ENCODE results near the gene GADL1. TPM values are rescaled to one million over a fixed set of nuclear protein-coding genes. Genes with fewer than 3 reads are reported as not detected.

The GADL1 gene
- total and polyA plus RNA-seq, 2 experiments from 2014 or later = 0.13 TPM; not detected in 1

DNA sequence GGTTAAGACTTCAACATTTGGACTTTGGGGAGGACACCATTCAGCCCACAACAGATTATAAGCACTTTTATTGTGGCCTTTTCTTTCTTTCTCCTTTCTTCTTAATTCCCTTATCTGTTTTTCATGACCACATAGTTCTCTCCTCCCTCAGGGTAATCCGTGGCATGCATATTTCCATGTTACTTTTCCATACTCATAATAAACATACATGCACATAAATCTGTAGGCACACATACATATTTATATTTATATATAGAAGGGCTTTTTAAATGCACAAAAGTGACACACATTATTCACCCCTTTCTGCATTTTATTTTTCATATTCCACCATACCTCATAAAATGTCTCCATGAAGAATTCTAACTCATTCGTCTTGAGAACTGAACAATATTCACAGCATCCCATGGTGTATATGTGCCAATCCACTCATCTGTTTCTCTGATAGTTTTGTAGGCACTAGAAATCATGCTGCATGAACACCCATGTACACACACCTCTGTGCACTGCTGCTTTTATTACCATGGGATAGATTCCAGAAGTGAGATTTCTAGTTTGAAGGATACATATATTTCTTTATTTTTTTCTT, 38.1 kb upstream of the GADL1 start:
- H3K9me3 ChIP-seq (ENCODE audit: low read depth) = no peaks in the 10 kb centered on the region
- no peaks in the 10 kb centered on the region for H4K20me1 ChIP-seq (ENCODE audit: insufficient read depth, poor library complexity, severe bottlenecking)
- H3K27me3 ChIP-seq = no peaks in the 10 kb centered on the region
- DNase-seq (ENCODE audit: low spot score) = no peak
- H3K9me2 ChIP-seq (replicated peaks; ENCODE audit: insufficient read depth) = no peaks in the 10 kb centered on the region
- H3K27ac ChIP-seq = no peak overlapping the region
- no peak overlapping the region for H2AFZ ChIP-seq
- H3K79me2 ChIP-seq = no peaks in the 10 kb centered on the region
- H3K4me2 ChIP-seq = no peak overlapping the region
- H3K4me1 ChIP-seq (ENCODE audit: insufficient read depth) = peaks cover 4% of the 10 kb centered on the region
- no peaks in the 10 kb centered on the region for H3K36me3 ChIP-seq (replicated peaks; ENCODE audit: insufficient read depth, low read depth)
- 86% methylated on average over 2 of the region's 2 CpGs for WGBS (ENCODE audit: low lambda C conversion rate, missing lambda C conversion rate)
- TF ChIP-seq, protein P1, sequence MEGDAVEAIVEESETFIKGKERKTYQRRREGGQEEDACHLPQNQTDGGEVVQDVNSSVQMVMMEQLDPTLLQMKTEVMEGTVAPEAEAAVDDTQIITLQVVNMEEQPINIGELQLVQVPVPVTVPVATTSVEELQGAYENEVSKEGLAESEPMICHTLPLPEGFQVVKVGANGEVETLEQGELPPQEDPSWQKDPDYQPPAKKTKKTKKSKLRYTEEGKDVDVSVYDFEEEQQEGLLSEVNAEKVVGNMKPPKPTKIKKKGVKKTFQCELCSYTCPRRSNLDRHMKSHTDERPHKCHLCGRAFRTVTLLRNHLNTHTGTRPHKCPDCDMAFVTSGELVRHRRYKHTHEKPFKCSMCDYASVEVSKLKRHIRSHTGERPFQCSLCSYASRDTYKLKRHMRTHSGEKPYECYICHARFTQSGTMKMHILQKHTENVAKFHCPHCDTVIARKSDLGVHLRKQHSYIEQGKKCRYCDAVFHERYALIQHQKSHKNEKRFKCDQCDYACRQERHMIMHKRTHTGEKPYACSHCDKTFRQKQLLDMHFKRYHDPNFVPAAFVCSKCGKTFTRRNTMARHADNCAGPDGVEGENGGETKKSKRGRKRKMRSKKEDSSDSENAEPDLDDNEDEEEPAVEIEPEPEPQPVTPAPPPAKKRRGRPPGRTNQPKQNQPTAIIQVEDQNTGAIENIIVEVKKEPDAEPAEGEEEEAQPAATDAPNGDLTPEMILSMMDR (IDR thresholded peaks at IDR 0.05; ENCODE audit: poor library complexity) = no peak
- TF ChIP-seq EZH2phosphoT487 (IDR thresholded peaks at IDR 0.05; ENCODE audit: low read depth, severe bottlenecking, unreplicated experiment) (no peak), EZH2 (IDR thresholded peaks at IDR 0.05; ENCODE audit: borderline replicate concordance) (no peak)
- no peak overlapping the region for H3K4me3 ChIP-seq

GRCh38 chr3:30924763-30925162, 30.3 kb upstream of the GADL1 start:
- TF ChIP-seq EZH2phosphoT487 (IDR thresholded peaks at IDR 0.05; ENCODE audit: low read depth, severe bottlenecking, unreplicated experiment) = no peak
- no peak for TF ChIP-seq EZH2 (IDR thresholded peaks at IDR 0.05; ENCODE audit: borderline replicate concordance)
- TF ChIP-seq, protein P1 (IDR thresholded peaks at IDR 0.05; ENCODE audit: poor library complexity) = no peak
- 90% methylated on average over 7 of the region's 7 CpGs for WGBS (ENCODE audit: low lambda C conversion rate, missing lambda C conversion rate)

GRCh38 chr3:30919564-30919963, 25.1 kb upstream of the GADL1 start:
- no peaks in the 10 kb centered on the region for H3K4me1 ChIP-seq (ENCODE audit: insufficient read depth)
- H3K4me3 ChIP-seq = no peak overlapping the region
- H3K9me3 ChIP-seq (ENCODE audit: low read depth) = no peaks in the 10 kb centered on the region
- H3K9me2 ChIP-seq (replicated peaks; ENCODE audit: insufficient read depth) = no peaks in the 10 kb centered on the region
- H3K4me2 ChIP-seq = no peak overlapping the region
- H2AFZ ChIP-seq = no peak overlapping the region
- no peak for DNase-seq (ENCODE audit: low spot score)
- H3K36me3 ChIP-seq (replicated peaks; ENCODE audit: insufficient read depth, low read depth) = no peaks in the 10 kb centered on the region
- H3K79me2 ChIP-seq = no peaks in the 10 kb centered on the region
- 80% methylated on average over 6 of the region's 6 CpGs for WGBS (ENCODE audit: low lambda C conversion rate, missing lambda C conversion rate)
- H4K20me1 ChIP-seq (ENCODE audit: insufficient read depth, poor library complexity, severe bottlenecking) = no peaks in the 10 kb centered on the region
- no peaks in the 10 kb centered on the region for H3K27me3 ChIP-seq
- TF ChIP-seq EZH2phosphoT487 (IDR thresholded peaks at IDR 0.05; ENCODE audit: low read depth, severe bottlenecking, unreplicated experiment) (no peak), EZH2 (IDR thresholded peaks at IDR 0.05; ENCODE audit: borderline replicate concordance) (no peak)
- TF ChIP-seq, protein P1 (IDR thresholded peaks at IDR 0.05; ENCODE audit: poor library complexity) = no peak
- no peak overlapping the region for H3K27ac ChIP-seq

More at GRCh38 chr3:30924763-30925162, 30.3 kb upstream of the GADL1 start:
- Histone ChIP-seq H2AFZ (no peak overlapping the region), H3K4me3 (no peak overlapping the region), H3K79me2 (no peaks in the 10 kb centered on the region), H3K4me2 (no peak overlapping the region), H3K27me3 (no peaks in the 10 kb centered on the region), H3K4me1 (ENCODE audit: insufficient read depth) (no peaks in the 10 kb centered on the region), H3K27ac (no peak overlapping the region), H3K9me2 (replicated peaks; ENCODE audit: insufficient read depth) (no peaks in the 10 kb centered on the region), H3K36me3 (replicated peaks; ENCODE audit: insufficient read depth, low read depth) (no peaks in the 10 kb centered on the region), H4K20me1 (ENCODE audit: insufficient read depth, poor library complexity, severe bottlenecking) (no peaks in the 10 kb centered on the region), H3K9me3 (ENCODE audit: low read depth) (no peaks in the 10 kb centered on the region)
- no peak for DNase-seq (ENCODE audit: low spot score)

Data from hepatocyte (in vitro differentiated cells).